Osteocyte (in vitro differentiated cells): ENCODE results near the gene PEX14. TPM values are rescaled to one million over a fixed set of nuclear protein-coding genes. Genes with fewer than 3 reads are reported as not detected.

Experiments
- DNase-seq: peaks from one replicate; pipeline ENCODE4 v3.0.0; 2021; ENCODE audit warnings: mixed read lengths; ENCODE audit not compliant: unreplicated experiment; ENCODE audit errors: extremely low spot score
- H3K27ac Mint-ChIP-seq: one replicate; pipeline ENCODE4 v1.8.0; 2021; ENCODE audit warnings: mild to moderate bottlenecking, mixed read lengths; ENCODE audit not compliant: unreplicated experiment
- H3K27me3 Mint-ChIP-seq: one replicate; pipeline ENCODE4 v1.8.0; 2021; ENCODE audit warnings: mixed read lengths; ENCODE audit not compliant: unreplicated experiment
- H3K36me3 Mint-ChIP-seq: one replicate; pipeline ENCODE4 v1.8.0; 2021; ENCODE audit warnings: mixed read lengths; ENCODE audit not compliant: unreplicated experiment
- H3K4me1 Mint-ChIP-seq: one replicate; pipeline ENCODE4 v1.8.0; 2021; ENCODE audit warnings: mixed read lengths; ENCODE audit not compliant: unreplicated experiment
- H3K4me3 Mint-ChIP-seq: one replicate; pipeline ENCODE4 v1.8.0; 2021; ENCODE audit warnings: mild to moderate bottlenecking, moderate library complexity, mixed read lengths; ENCODE audit not compliant: unreplicated experiment
- H3K9me3 Mint-ChIP-seq: one replicate; pipeline ENCODE4 v1.8.0; 2021; ENCODE audit warnings: mixed read lengths; ENCODE audit not compliant: unreplicated experiment
- total RNA-seq: library from RNA; stranded (reverse); gene quantifications from 2 replicates; pipeline ENCODE4 v1.2.1, GENCODE V29; 2021
- TF ChIP-seq, protein P1 (sequence below): fragments of 200-600 bp; sonication (generic); IDR thresholded peaks from 2 replicates; pipeline ENCODE4 v1.5.0; 2021; ENCODE audit warnings: antibody characterized with exemption, mild to moderate bottlenecking, moderate library complexity

Gene PEX14
- total RNA-seq, 1 donor from 2014 or later = 22.2 TPM

DNA sequence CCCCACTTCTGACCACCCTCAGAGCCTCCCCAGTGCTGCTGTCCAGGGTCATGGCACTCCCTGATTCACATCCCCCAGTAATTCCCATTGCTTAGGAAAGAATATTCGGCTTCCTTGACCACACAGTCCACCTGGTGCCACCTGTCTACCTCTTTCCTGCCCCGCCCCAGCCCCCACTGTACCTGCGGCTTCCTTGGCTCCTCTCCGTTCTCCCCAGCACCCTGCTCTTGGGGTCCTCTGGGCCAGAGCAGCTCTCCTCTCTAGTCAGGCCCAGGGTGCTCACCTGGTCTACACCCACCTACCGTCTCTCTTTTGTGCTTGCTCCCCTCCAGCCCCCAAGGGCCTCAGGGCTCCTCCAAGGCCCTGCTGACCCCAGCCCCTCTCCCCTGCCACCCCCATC is 142.6 kb downstream of the PEX14 start:
- Mint-ChIP-seq H3K4me1 (no peaks in the 10 kb centered on the region), H3K9me3 (no peaks in the 10 kb centered on the region), H3K27ac (no peak overlapping the region), H3K27me3 (no peaks in the 10 kb centered on the region), H3K4me3 (no peak overlapping the region), H3K36me3 (peaks cover 2% of the 10 kb centered on the region)
- TF ChIP-seq, protein P1, sequence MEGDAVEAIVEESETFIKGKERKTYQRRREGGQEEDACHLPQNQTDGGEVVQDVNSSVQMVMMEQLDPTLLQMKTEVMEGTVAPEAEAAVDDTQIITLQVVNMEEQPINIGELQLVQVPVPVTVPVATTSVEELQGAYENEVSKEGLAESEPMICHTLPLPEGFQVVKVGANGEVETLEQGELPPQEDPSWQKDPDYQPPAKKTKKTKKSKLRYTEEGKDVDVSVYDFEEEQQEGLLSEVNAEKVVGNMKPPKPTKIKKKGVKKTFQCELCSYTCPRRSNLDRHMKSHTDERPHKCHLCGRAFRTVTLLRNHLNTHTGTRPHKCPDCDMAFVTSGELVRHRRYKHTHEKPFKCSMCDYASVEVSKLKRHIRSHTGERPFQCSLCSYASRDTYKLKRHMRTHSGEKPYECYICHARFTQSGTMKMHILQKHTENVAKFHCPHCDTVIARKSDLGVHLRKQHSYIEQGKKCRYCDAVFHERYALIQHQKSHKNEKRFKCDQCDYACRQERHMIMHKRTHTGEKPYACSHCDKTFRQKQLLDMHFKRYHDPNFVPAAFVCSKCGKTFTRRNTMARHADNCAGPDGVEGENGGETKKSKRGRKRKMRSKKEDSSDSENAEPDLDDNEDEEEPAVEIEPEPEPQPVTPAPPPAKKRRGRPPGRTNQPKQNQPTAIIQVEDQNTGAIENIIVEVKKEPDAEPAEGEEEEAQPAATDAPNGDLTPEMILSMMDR = no peak
- no peak for DNase-seq

DNA sequence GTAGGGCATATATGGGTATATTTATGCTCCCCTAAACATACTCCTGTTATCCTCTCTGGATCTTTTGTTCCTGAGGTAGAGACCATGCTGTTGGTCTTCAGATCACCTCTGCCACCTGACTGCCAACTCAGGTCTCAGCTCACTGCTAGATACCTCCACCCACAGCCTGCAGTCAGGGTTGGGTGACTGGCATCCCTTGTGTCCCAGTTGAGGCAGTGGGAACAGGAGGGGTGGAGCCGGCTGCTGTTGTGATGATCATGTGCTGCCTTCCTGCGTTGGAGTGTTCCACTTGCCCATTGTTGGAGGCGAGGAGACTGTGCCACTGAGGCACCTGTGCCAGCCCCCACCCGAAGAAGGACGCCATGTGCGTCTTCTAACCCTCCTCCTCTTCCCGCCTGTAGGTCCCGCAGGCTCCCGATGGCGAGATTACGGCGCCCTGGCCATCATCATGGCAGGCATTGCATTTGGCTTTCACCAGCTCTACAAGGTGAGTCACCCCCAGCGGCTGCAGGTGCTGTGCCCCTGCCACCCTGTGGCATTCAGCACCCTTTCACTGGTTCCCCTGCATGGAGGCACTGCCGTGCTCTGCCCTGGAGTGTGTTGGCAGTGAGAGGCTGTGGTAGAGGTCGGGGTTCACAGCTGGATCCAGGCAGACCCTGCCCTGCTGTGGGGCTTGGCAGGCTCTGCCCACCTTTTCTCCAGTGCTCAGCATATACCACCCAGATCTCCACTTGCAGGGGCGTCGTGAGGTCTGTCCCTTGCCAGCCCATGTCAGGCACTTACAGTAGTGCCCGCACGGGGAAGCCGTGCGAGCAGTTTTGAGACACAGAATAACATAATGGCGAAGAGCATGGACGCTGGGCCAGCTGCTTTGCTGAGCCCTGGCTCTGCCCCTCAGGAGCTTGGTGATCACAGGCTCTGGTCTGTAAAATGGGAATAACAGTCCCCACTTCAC is 143.5 kb downstream of the PEX14 start:
- Mint-ChIP-seq H3K4me1 (no peaks in the 10 kb centered on the region), H3K9me3 (no peaks in the 10 kb centered on the region), H3K27me3 (no peaks in the 10 kb centered on the region), H3K4me3 (no peak overlapping the region), H3K36me3 (peaks cover 3% of the 10 kb centered on the region), H3K27ac (no peak overlapping the region)
- DNase-seq = no peak
- TF ChIP-seq, protein P1 = no peak

DNA sequence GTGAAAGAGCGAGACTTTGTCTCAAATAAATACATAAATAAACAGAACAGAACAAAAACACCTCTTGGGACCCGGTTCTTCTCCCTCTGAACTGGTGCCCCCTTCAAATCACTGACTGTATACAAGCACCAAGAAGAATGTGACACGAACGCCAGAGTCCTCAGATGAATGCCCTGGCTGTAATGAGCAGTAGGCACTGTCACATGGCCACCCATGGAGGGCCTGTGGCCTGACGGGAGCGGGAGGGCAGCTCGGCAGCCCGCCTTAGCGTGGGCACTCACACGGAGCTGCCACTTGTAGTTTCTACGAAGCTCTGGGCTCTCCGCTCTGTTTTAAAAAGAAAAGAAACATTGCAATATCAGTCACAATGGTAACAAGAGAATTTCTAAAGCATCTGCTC is 146.0 kb downstream of the PEX14 start:
- Mint-ChIP-seq H3K27ac (no peak overlapping the region), H3K4me1 (peaks cover 4% of the 10 kb centered on the region), H3K27me3 (no peaks in the 10 kb centered on the region), H3K36me3 (peaks cover 8% of the 10 kb centered on the region), H3K4me3 (no peak overlapping the region), H3K9me3 (no peaks in the 10 kb centered on the region)
- DNase-seq = no peak
- TF ChIP-seq, protein P1 = no peak

DNA sequence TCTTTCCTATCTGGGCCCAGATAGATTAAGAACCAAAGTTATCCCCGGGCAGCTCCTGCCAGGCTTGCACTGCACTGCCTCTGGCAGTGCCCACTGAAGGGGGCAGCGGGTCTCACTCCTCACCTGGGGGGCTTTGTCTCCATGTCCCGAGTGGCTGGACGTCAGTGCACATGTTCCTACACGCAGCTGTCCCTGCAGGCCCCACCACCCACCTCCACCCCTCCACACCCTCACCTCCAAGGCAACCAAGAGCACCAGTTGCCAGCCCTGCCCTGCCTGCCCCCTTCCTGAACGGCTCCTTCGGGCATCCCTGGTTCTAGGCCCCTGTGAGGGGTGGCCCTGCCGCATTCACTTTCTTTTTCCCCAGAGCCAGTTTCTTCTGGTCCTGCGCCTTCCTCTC is 147.2 kb downstream of the PEX14 start:
- DNase-seq = no peak
- TF ChIP-seq, protein P1 = no peak
- no peaks in the 10 kb centered on the region for H3K9me3 Mint-ChIP-seq
- no peaks in the 10 kb centered on the region for H3K27me3 Mint-ChIP-seq
- H3K4me1 Mint-ChIP-seq = peaks cover 9% of the 10 kb centered on the region
- H3K27ac Mint-ChIP-seq = no peak overlapping the region
- H3K4me3 Mint-ChIP-seq = no peak overlapping the region
- peaks cover 12% of the 10 kb centered on the region for H3K36me3 Mint-ChIP-seq

DNA sequence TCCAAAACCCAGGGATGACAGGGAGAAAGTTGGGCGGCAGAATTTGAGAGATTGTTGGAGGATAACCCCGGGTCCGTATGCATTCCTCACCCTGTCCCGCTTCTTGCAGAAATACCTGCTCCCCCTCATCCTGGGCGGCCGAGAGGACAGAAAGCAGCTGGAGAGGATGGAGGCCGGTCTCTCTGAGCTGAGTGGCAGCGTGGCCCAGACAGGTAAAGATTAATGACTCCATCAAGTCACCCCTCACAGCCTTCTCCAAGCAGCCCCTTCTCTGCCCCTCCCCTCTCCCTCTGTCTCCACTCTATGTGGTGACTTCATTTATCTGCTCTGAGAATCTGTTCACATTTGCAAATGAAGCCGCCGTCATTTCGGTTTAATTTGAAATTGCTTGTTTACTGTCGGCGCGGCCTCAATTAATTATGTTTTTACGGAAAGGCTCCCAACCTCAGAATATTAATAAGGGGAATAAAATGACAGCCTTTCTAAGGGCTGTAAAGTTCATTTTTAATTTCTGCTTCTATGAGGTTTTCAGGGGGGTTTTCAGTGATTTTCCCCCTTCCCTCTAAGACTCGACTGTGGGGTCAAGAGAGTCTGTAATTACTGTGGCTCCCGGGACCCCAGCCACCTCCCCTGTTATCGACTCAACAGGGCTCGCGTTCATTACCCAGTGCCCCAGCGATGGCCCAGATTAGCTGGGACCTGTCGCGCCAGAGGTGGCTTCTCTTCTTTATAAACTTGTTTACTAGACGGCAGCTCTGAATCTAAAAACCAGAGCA is 148.3 kb downstream of the PEX14 start:
- Mint-ChIP-seq H3K9me3 (no peaks in the 10 kb centered on the region), H3K27ac (no peak overlapping the region), H3K4me3 (no peak overlapping the region), H3K27me3 (no peaks in the 10 kb centered on the region), H3K4me1 (peaks cover 9% of the 10 kb centered on the region), H3K36me3 (peaks cover 12% of the 10 kb centered on the region)
- no peak for DNase-seq
- TF ChIP-seq, protein P1 = no peak
